Adrenal gland (tissue), 5 donors: Measurements from ENCODE around the gene GJA5.

Experiments
- CTCF ChIP-seq, 6 experiments: fragments of 450-650 bp in 4 of 6; fragments of 200-600 bp in 2 of 6; sonication (generic) in 1 of 6; IDR thresholded peaks; 1 replicate in 5 of 6; 2 replicates in 1 of 6; pipeline versions ENCODE4 v1.5.1 to v1.8.0; 2016 to 2021; ENCODE audit warnings: antibody characterized with exemption in 6 of 6, mild to moderate bottlenecking in 2 of 6, moderate library complexity in 1 of 6
- POLR2A ChIP-seq, 2 donors: fragments of 450-650 bp; IDR thresholded peaks; one replicate each; pipeline ENCODE4 v1.6.1; 2017; ENCODE audit warnings: antibody characterized with exemption in 2 of 2, mild to moderate bottlenecking in 2 of 2, moderate library complexity in 1 of 2
- donor health status: DM: no; HTN: no; CAD: no.

GRCh38 chr1:147794570-147794969 is 34.2 kb upstream of the GJA5 start:
- TF ChIP-seq POLR2A (IDR thresholded peaks at IDR 0.05) (no peak), CTCF (IDR thresholded peaks at IDR 0.05) (no peak)
